Mucosa of descending colon (tissue), 3 donors: ENCODE measurements around the gene KAT6B. TPM values are rescaled to one million over a fixed set of nuclear protein-coding genes. Genes with fewer than 3 reads are reported as not detected.

Experiments
- ATAC-seq: fragments of 200-7000 bp; cut with Tn5 transposase; one replicate; pipeline ENCODE4 v1.9.1; 2020; ENCODE audit warnings: mild to moderate bottlenecking, moderate library complexity
- DNase-seq, 3 donors: peaks; one replicate each; pipeline ENCODE4 v3.0.0-alpha.2; 2020
- H3K36me3 ChIP-seq: fragments of 200-600 bp; one replicate; pipeline ENCODE4 v1.8.0; 2021; ENCODE audit warnings: low read depth, mild to moderate bottlenecking
- H3K4me1 ChIP-seq: fragments of 200-600 bp; one replicate; pipeline ENCODE4 v1.8.0; 2021; ENCODE audit warnings: low read depth, mild to moderate bottlenecking
- H3K4me3 ChIP-seq: fragments of 200-600 bp; one replicate; pipeline ENCODE4 v1.8.0; 2021; ENCODE audit warnings: mild to moderate bottlenecking
- H3K9me3 ChIP-seq: fragments of 200-600 bp; one replicate; pipeline ENCODE4 v1.8.0; 2021; ENCODE audit warnings: mild to moderate bottlenecking
- intact Hi-C, 2 donors: fragments of 100-400 bp; cut with DNase I in 1 of 2; cut with micrococcal nuclease in 1 of 2; formaldehyde crosslinking; loops; one replicate each; pipeline versions ENCODE4 v1.11.0 to v1.11.1; 2022; cut with DNase I, micrococcal nuclease
- total RNA-seq, 3 donors: library from RNA; stranded (reverse); fragmentation: NEBNext Ultra II Directional in 2 of 3; extraction: Animal tissue kit (Norgen Biotek cat#: 25700) in 2 of 3; gene quantifications; one replicate each; pipeline versions ENCODE4 v1.2.1 to v1.2.4, GENCODE V29; 2021 to 2023
- TF ChIP-seq, protein P1 (sequence below): fragments of 200-600 bp; IDR thresholded peaks from one replicate; pipeline ENCODE4 v1.8.0; 2022; ENCODE audit warnings: antibody characterized with exemption, mild to moderate bottlenecking
- donor health status: DM: no; HTN: no; CAD: no; lungs with moderate emphysema.
- donor health status: DM: no; HTN: no; CAD: no.
- donor health status: DM: no; HTN: yes; CAD: no.

Gene KAT6B
- total RNA-seq, 3 donors from 2014 or later = 29.5 to 60.5 (median 39.3) TPM

DNA sequence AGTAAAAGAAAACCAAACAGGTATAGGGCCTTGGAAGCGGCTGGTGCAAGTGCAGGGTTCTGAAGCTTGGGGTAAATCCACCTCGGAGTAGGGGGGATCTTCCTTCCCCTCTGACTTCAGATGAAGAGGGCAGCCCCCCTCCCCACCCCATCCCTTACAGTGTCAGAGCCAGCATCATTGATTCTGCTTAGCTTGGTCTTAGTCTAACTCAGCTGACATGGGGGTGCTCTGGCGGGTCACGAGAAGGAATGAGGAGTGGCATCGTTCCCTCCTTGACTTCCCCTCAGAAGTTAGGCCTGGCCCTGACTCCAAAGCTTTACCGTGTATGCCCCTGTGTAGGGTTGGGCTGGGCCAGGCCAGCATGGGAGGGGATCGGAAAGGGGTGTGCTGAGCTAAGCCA is 240.9 kb downstream of the KAT6B start:
- TF ChIP-seq, protein P1, sequence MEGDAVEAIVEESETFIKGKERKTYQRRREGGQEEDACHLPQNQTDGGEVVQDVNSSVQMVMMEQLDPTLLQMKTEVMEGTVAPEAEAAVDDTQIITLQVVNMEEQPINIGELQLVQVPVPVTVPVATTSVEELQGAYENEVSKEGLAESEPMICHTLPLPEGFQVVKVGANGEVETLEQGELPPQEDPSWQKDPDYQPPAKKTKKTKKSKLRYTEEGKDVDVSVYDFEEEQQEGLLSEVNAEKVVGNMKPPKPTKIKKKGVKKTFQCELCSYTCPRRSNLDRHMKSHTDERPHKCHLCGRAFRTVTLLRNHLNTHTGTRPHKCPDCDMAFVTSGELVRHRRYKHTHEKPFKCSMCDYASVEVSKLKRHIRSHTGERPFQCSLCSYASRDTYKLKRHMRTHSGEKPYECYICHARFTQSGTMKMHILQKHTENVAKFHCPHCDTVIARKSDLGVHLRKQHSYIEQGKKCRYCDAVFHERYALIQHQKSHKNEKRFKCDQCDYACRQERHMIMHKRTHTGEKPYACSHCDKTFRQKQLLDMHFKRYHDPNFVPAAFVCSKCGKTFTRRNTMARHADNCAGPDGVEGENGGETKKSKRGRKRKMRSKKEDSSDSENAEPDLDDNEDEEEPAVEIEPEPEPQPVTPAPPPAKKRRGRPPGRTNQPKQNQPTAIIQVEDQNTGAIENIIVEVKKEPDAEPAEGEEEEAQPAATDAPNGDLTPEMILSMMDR = no peak
- no peaks in the 10 kb centered on the region for H3K36me3 ChIP-seq
- H3K4me3 ChIP-seq = no peak overlapping the region
- H3K4me1 ChIP-seq = no peaks in the 10 kb centered on the region
- ATAC-seq (no peak), DNase-seq (no peak)
- H3K9me3 ChIP-seq = no peaks in the 10 kb centered on the region
- intact Hi-C loops = no loop called here

DNA sequence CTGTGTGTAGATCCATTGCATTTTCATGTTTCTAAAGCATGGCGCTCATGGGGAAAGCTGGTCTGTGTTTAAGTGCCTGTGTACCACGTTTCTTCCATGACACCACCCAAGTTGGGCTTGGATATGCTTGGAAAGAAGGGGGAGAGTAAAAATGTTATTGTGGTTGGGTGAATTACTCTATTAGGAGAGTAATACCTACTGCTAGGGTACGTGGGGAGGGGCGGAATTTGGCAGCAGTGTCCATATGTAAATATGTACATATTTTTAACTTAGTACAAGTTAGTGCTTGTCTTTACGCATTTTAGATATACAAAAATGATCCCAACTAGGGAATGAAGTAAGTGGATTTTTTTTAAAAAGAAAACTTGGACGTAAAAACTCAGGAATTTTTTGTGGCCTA is 242.1 kb downstream of the KAT6B start:
- Histone ChIP-seq H3K9me3 (no peaks in the 10 kb centered on the region), H3K4me3 (no peak overlapping the region), H3K36me3 (no peaks in the 10 kb centered on the region), H3K4me1 (no peaks in the 10 kb centered on the region)
- ATAC-seq (no peak), DNase-seq (no peak)
- TF ChIP-seq, protein P1 = no peak
- intact Hi-C loops = no loop called here

DNA sequence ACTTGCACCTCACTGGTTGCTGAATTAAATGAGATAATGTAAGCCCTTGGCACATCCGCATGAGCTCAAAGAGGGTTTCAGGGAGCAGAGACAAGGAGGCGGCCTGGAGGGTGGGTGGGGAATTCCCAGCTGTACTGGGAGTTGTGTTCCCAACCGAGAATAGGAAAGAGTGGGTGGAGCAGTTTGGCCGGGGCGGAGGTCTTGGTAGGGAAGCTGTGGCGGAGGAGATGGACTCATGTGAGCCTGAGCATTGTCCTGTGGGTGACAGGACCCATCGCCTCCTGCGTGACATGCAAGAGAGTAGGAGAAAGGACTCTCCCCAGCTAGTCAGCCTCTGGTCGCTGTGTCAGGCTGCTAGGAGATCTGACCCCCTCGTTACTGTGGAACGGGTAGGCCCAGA is 244.1 kb downstream of the KAT6B start:
- no peak for DNase-seq
- Histone ChIP-seq H3K4me1 (no peaks in the 10 kb centered on the region), H3K4me3 (no peak overlapping the region), H3K36me3 (no peaks in the 10 kb centered on the region), H3K9me3 (no peaks in the 10 kb centered on the region)
- TF ChIP-seq, protein P1 = no peak
- intact Hi-C loops = no loop called here
- ATAC-seq = no peak

GRCh38 chr10:75070961-75071428 is 244.6 kb downstream of the KAT6B start:
- no peak for DNase-seq
- H3K4me1 ChIP-seq = no peaks in the 10 kb centered on the region
- H3K4me3 ChIP-seq = no peak overlapping the region
- no peaks in the 10 kb centered on the region for H3K9me3 ChIP-seq
- no peak for ATAC-seq
- TF ChIP-seq, protein P1 = no peak
- intact Hi-C loops = no loop called here
- no peaks in the 10 kb centered on the region for H3K36me3 ChIP-seq

DNA sequence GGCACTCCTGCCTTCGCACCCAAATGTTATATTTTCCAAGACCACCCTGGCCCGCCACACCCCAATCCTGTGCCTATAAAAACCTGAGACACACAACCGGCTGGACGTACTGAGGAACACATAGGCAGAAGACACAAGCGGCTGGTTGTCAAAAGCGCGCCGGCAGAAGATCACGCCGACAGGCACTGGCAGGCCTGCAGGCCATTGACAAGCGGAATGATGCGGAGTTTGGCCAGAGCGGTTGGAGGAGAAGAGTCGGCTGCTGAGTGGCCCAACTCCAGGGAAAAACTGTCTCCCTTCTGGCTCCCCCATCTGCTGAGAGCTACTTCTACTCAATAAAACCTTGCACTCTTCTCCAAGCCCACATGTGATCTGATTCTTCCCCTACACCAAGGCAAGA is 245.4 kb downstream of the KAT6B start:
- no peaks in the 10 kb centered on the region for H3K4me1 ChIP-seq
- no peak for DNase-seq
- no peak overlapping the region for H3K4me3 ChIP-seq
- H3K9me3 ChIP-seq = no peaks in the 10 kb centered on the region
- intact Hi-C loops = no loop called here
- H3K36me3 ChIP-seq = no peaks in the 10 kb centered on the region
- TF ChIP-seq, protein P1 = no peak
- ATAC-seq = no peak

DNA sequence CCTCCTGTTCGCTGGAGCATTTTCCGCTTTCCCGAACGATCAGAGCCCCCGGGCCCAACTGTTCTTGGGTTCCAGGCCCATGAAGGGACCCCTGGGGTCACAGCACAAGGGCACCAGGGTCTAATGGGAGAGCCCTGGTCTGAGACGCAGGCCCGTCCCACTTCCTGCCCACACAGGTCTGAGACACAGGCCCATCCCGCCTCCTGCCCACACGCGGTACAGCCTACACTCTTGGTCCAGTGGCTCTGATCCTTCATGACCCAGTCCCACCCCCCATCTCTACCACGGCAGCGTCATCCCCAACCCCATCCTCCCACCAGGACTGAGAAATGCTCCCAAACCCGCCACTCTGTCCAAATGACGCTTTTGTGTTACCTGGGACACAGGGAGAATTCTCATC is 246.3 kb downstream of the KAT6B start:
- DNase-seq = no peak
- intact Hi-C loops = no loop called here
- no peak overlapping the region for H3K4me3 ChIP-seq
- no peaks in the 10 kb centered on the region for H3K9me3 ChIP-seq
- no peaks in the 10 kb centered on the region for H3K4me1 ChIP-seq
- no peak for ATAC-seq
- no peaks in the 10 kb centered on the region for H3K36me3 ChIP-seq
- TF ChIP-seq, protein P1 = no peak
